ENCODE results near the gene GAA. TPM values are rescaled to one million over a fixed set of nuclear protein-coding genes. Genes with fewer than 3 reads are reported as not detected.

The GAA gene
- total and polyA plus RNA-seq, 10 of the 15 experiments (the other 5 are each of a cell fraction or from before 2014, with no cell fraction given): 0.18 to 10.5 (median 4.1) TPM

DNA sequence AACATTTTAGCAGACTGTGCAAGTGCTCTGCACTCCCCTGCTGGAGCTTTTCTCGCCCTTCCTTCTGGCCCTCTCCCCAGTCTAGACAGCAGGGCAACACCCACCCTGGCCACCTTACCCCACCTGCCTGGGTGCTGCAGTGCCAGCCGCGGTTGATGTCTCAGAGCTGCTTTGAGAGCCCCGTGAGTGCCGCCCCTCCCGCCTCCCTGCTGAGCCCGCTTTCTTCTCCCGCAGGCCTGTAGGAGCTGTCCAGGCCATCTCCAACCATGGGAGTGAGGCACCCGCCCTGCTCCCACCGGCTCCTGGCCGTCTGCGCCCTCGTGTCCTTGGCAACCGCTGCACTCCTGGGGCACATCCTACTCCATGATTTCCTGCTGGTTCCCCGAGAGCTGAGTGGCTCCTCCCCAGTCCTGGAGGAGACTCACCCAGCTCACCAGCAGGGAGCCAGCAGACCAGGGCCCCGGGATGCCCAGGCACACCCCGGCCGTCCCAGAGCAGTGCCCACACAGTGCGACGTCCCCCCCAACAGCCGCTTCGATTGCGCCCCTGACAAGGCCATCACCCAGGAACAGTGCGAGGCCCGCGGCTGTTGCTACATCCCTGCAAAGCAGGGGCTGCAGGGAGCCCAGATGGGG lies 3.1 kb downstream of the GAA start:
- Histone ChIP-seq H3K27me3 (replicated peaks in 1 of 2; ENCODE audit: control insufficient read depth in 2 of 2, insufficient read depth in 2 of 2, low read length in 1 of 2) (no peaks in the 10 kb centered on the region), H3K4me1 (ENCODE audit: control insufficient read depth, insufficient read depth, low read length) (peaks cover 16% of the 10 kb centered on the region), H3K4me3 (no peak overlapping the region), H3K9ac (ENCODE audit: control insufficient read depth, insufficient read depth, low read length) (no peak overlapping the region), H3K27ac (ENCODE audit: control insufficient read depth, insufficient read depth) (no peak overlapping the region), H4K20me1 (ENCODE audit: control insufficient read depth, insufficient read depth) (no peaks in the 10 kb centered on the region), H3K4me2 (ENCODE audit: control insufficient read depth, insufficient read depth) (no peak overlapping the region), H3K9me3 (replicated peaks; ENCODE audit: control insufficient read depth, insufficient read depth, low read length) (no peaks in the 10 kb centered on the region), H2AFZ (ENCODE audit: control insufficient read depth, low read depth, low read length) (no peak overlapping the region), H3K36me3 (ENCODE audit: control insufficient read depth in 2 of 2, insufficient read depth in 2 of 2, low read length in 1 of 2) (no peaks in the 10 kb centered on the region), H3K79me2 (ENCODE audit: control insufficient read depth, insufficient read depth, low read length) (no peaks in the 10 kb centered on the region; the same call in 1 of the 2 replicates)
- intact Hi-C loops (cut with micrococcal nuclease; ENCODE audit: unreplicated experiment): no loop called here
- DNase-seq (ENCODE audit: low read depth, low spot score) (no peak), ATAC-seq (no peak), FAIRE-seq (no peak)
- no TSS peak for BruUV-seq (replicated peaks)
- POLR2A ChIA-PET: no interaction called here
- in situ Hi-C loops (cut with MboI): no loop called here
- CTCF ChIA-PET: no interaction called here
- SMC1A ChIA-PET (ENCODE audit: uncharacterized antibody, unreplicated experiment): no interaction called here
- WGBS (ENCODE audit: insufficient coverage, insufficient replicate concordance, low lambda C conversion rate, missing lambda C conversion rate): 67% methylated on average over 25 of the region's 26 CpGs
- RAD21 ChIA-PET (ENCODE audit: unreplicated experiment): no interaction called here
- TF ChIP-seq RELA (IDR thresholded peaks at IDR 0.05; ENCODE audit: borderline replicate concordance, partially characterized antibody): no peak
- no peak for TF ChIP-seq MTA2 (IDR thresholded peaks at IDR 0.05; ENCODE audit: low read depth)
- TF ChIP-seq MTA3 (IDR thresholded peaks at IDR 0.05; ENCODE audit: borderline replicate concordance, low read length): no peak
- no peak for TF ChIP-seq CREM (IDR thresholded peaks at IDR 0.05; ENCODE audit: low read depth)
- TF ChIP-seq NR2C1 (IDR thresholded peaks at IDR 0.05): no peak
- no peak for TF ChIP-seq PAX5 (IDR thresholded peaks at IDR 0.05; ENCODE audit: borderline replicate concordance, low read depth, low read length)
- TF ChIP-seq, protein P1, sequence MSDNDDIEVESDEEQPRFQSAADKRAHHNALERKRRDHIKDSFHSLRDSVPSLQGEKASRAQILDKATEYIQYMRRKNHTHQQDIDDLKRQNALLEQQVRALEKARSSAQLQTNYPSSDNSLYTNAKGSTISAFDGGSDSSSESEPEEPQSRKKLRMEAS (IDR thresholded peaks at IDR 0.05; ENCODE audit: low read depth, low read length): no peak
- TF ChIP-seq, protein P2, sequence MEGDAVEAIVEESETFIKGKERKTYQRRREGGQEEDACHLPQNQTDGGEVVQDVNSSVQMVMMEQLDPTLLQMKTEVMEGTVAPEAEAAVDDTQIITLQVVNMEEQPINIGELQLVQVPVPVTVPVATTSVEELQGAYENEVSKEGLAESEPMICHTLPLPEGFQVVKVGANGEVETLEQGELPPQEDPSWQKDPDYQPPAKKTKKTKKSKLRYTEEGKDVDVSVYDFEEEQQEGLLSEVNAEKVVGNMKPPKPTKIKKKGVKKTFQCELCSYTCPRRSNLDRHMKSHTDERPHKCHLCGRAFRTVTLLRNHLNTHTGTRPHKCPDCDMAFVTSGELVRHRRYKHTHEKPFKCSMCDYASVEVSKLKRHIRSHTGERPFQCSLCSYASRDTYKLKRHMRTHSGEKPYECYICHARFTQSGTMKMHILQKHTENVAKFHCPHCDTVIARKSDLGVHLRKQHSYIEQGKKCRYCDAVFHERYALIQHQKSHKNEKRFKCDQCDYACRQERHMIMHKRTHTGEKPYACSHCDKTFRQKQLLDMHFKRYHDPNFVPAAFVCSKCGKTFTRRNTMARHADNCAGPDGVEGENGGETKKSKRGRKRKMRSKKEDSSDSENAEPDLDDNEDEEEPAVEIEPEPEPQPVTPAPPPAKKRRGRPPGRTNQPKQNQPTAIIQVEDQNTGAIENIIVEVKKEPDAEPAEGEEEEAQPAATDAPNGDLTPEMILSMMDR (IDR thresholded peaks at IDR 0.05 in 2 of 3, conservative IDR thresholded peaks at IDR 0.05 in 1 of 3; ENCODE audit: control insufficient read depth in 2 of 3, extremely low read depth in 1 of 3, insufficient read depth in 1 of 3, low read depth in 3 of 3, low read length in 3 of 3): no peak
- TF ChIP-seq, protein P3, sequence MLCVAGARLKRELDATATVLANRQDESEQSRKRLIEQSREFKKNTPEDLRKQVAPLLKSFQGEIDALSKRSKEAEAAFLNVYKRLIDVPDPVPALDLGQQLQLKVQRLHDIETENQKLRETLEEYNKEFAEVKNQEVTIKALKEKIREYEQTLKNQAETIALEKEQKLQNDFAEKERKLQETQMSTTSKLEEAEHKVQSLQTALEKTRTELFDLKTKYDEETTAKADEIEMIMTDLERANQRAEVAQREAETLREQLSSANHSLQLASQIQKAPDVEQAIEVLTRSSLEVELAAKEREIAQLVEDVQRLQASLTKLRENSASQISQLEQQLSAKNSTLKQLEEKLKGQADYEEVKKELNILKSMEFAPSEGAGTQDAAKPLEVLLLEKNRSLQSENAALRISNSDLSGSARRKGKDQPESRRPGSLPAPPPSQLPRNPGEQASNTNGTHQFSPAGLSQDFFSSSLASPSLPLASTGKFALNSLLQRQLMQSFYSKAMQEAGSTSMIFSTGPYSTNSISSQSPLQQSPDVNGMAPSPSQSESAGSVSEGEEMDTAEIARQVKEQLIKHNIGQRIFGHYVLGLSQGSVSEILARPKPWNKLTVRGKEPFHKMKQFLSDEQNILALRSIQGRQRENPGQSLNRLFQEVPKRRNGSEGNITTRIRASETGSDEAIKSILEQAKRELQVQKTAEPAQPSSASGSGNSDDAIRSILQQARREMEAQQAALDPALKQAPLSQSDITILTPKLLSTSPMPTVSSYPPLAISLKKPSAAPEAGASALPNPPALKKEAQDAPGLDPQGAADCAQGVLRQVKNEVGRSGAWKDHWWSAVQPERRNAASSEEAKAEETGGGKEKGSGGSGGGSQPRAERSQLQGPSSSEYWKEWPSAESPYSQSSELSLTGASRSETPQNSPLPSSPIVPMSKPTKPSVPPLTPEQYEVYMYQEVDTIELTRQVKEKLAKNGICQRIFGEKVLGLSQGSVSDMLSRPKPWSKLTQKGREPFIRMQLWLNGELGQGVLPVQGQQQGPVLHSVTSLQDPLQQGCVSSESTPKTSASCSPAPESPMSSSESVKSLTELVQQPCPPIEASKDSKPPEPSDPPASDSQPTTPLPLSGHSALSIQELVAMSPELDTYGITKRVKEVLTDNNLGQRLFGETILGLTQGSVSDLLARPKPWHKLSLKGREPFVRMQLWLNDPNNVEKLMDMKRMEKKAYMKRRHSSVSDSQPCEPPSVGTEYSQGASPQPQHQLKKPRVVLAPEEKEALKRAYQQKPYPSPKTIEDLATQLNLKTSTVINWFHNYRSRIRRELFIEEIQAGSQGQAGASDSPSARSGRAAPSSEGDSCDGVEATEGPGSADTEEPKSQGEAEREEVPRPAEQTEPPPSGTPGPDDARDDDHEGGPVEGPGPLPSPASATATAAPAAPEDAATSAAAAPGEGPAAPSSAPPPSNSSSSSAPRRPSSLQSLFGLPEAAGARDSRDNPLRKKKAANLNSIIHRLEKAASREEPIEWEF (IDR thresholded peaks at IDR 0.05; ENCODE audit: insufficient replicate concordance, low read depth, low read length): no peak
- TF ChIP-seq, protein P4, sequence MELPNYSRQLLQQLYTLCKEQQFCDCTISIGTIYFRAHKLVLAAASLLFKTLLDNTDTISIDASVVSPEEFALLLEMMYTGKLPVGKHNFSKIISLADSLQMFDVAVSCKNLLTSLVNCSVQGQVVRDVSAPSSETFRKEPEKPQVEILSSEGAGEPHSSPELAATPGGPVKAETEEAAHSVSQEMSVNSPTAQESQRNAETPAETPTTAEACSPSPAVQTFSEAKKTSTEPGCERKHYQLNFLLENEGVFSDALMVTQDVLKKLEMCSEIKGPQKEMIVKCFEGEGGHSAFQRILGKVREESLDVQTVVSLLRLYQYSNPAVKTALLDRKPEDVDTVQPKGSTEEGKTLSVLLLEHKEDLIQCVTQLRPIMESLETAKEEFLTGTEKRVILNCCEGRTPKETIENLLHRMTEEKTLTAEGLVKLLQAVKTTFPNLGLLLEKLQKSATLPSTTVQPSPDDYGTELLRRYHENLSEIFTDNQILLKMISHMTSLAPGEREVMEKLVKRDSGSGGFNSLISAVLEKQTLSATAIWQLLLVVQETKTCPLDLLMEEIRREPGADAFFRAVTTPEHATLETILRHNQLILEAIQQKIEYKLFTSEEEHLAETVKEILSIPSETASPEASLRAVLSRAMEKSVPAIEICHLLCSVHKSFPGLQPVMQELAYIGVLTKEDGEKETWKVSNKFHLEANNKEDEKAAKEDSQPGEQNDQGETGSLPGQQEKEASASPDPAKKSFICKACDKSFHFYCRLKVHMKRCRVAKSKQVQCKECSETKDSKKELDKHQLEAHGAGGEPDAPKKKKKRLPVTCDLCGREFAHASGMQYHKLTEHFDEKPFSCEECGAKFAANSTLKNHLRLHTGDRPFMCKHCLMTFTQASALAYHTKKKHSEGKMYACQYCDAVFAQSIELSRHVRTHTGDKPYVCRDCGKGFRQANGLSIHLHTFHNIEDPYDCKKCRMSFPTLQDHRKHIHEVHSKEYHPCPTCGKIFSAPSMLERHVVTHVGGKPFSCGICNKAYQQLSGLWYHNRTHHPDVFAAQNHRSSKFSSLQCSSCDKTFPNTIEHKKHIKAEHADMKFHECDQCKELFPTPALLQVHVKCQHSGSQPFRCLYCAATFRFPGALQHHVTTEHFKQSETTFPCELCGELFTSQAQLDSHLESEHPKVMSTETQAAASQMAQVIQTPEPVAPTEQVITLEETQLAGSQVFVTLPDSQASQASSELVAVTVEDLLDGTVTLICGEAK (IDR thresholded peaks at IDR 0.05; ENCODE audit: borderline replicate concordance): no peak
- no peak for TF ChIP-seq EP300 (IDR thresholded peaks at IDR 0.05; ENCODE audit: borderline replicate concordance in 1 of 2, control insufficient read depth in 1 of 2, low read depth in 2 of 2, low read length in 2 of 2)
- TF ChIP-seq BRCA1 (IDR thresholded peaks at IDR 0.05; ENCODE audit: low read depth, low read length): no peak

Data from GM12878 (cell line).